ENCODE data around the gene COX10.
"Not testable (repeated sequence)": the region's sequence is repeated elsewhere in the genome, so short reads cannot be mapped to it uniquely, and the experiment has no call there.

The COX10 gene

GRCh38 chr17:14121952-14122351 is 52.6 kb downstream of the COX10 start:
- no peak for DNase-seq (ENCODE audit: low read depth, low spot score)

- no peak for DNase-seq (ENCODE audit: low read depth, low spot score)
Observed at GRCh38 chr17:14123619-14124278, 54.4 kb downstream of the COX10 start.

GRCh38 chr17:14124854-14125253 is 55.5 kb downstream of the COX10 start:
- no peak for DNase-seq (ENCODE audit: low read depth, low spot score)

GRCh38 chr17:14125518-14126137 is 56.3 kb downstream of the COX10 start:
- DNase-seq (ENCODE audit: low read depth, low spot score) = no peak

- DNase-seq (ENCODE audit: low read depth, low spot score) = no peak
Observed at GRCh38 chr17:14133104-14133503, 63.8 kb downstream of the COX10 start.

- no peak for DNase-seq (ENCODE audit: low read depth, low spot score)
Observed at GRCh38 chr17:14134456-14134855, 65.2 kb downstream of the COX10 start.

GRCh38 chr17:14135906-14136590 is 66.7 kb downstream of the COX10 start:
- DNase-seq (ENCODE audit: low read depth, low spot score) = no peak

- DNase-seq (ENCODE audit: low read depth, low spot score) = no peak
Observed at GRCh38 chr17:14138649-14139048, 69.3 kb downstream of the COX10 start.

GRCh38 chr17:14143688-14144087 is 74.4 kb downstream of the COX10 start:
- no peak for DNase-seq (ENCODE audit: low read depth, low spot score)

- DNase-seq (ENCODE audit: low read depth, low spot score) = no peak
Observed at GRCh38 chr17:14144508-14144907, 75.2 kb downstream of the COX10 start.

GRCh38 chr17:14149751-14150150 is 80.4 kb downstream of the COX10 start:
- no peak for DNase-seq (ENCODE audit: low read depth, low spot score)

- no peak for DNase-seq (ENCODE audit: low read depth, low spot score)
Observed at GRCh38 chr17:14150619-14151018, 81.3 kb downstream of the COX10 start.

- no peak for DNase-seq (ENCODE audit: low read depth, low spot score)
Observed at GRCh38 chr17:14152721-14153120, 83.4 kb downstream of the COX10 start.

GRCh38 chr17:14153374-14153773 is 84.1 kb downstream of the COX10 start:
- no peak for DNase-seq (ENCODE audit: low read depth, low spot score)

GRCh38 chr17:14156689-14157088 is 87.4 kb downstream of the COX10 start:
- no peak for DNase-seq (ENCODE audit: low read depth, low spot score)

GRCh38 chr17:14157822-14158221 is 88.5 kb downstream of the COX10 start:
- no peak for DNase-seq (ENCODE audit: low read depth, low spot score)

GRCh38 chr17:14158707-14159106 is 89.4 kb downstream of the COX10 start:
- no peak for DNase-seq (ENCODE audit: low read depth, low spot score)

GRCh38 chr17:14161419-14161818 is 92.1 kb downstream of the COX10 start:
- no peak for DNase-seq (ENCODE audit: low read depth, low spot score)

GRCh38 chr17:14165616-14166015 is 96.3 kb downstream of the COX10 start:
- no peak for DNase-seq (ENCODE audit: low read depth, low spot score)

GRCh38 chr17:14167831-14168230 is 98.5 kb downstream of the COX10 start:
- DNase-seq (ENCODE audit: low read depth, low spot score) = not testable (repeated sequence)

GRCh38 chr17:14168582-14168981 is 99.3 kb downstream of the COX10 start:
- DNase-seq (ENCODE audit: low read depth, low spot score) = no peak

GRCh38 chr17:14169287-14169686 is 100.0 kb downstream of the COX10 start:
- no peak for DNase-seq (ENCODE audit: low read depth, low spot score)

GRCh38 chr17:14169901-14170300 is 100.6 kb downstream of the COX10 start:
- no peak for DNase-seq (ENCODE audit: low read depth, low spot score)
